Amygdala (tissue), 56 donors: ENCODE results near the gene CAP2.
"Not testable (repeated sequence)": the region's sequence is repeated elsewhere in the genome, so short reads cannot be mapped to it uniquely, and the experiment has no call there.

Source experiments
- DNase-seq, 56 donors: peaks; one replicate each; lab custom pipeline; 2025; lab: John Stamatoyannopoulos, UW

The CAP2 gene

GRCh38 chr6:17431581-17431980 lies 38.2 kb downstream of the CAP2 start:
- DNase-seq = no peak

DNA sequence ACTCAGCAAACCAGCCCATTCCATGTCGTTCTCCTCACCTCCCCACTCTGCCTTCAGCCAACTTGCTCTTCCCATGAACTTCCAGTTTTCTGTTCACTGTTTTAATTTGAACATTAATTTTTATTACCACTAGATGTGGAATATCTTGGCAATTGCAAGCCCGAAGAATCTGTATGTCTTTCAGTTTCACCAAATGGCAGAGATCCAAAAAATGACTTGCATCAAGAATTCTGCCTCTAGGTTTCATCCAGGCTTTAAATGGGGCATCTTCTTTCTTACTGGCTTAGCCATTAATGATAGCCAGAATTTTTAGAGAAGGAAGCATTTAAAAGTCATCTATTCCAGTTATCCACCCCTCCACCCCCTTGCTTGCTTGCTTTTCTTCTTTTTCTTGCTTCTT lies 39.0 kb downstream of the CAP2 start:
- no peak for DNase-seq

DNA sequence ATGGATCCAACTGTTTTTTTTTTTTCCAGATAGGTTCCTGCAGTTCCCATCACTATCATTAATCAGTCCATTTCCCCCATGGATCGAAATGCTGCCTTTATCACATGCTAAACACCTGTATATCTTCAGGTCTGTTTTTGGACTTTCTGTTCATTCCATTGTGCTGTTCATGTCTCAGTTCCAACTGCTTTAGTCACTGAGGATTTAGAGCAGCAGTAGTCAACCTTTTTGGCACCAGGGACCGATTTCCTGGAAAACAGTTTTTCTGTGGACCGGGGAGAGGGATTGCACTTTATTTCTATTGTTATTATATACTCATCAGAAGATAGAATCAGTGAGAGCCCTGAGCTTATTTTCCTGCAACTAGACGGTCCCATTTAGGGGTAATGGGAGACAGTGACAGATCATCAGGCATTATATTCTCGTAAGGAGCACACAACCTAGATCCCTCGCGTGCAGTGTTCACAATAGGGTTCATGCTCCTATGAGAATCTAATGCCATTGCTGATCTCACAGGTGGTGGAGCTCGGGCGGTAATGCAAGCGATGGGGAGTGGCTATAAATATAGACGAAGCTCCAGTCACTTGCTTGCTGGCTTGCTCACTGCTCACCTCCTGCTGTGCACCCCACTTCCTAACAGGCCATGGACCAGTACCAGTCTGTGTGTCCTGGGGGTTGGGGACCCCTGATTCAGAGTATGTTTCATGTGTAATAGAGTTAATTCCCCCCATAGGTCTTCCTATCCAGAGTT lies 46.0 kb downstream of the CAP2 start:
- no peak for DNase-seq

DNA sequence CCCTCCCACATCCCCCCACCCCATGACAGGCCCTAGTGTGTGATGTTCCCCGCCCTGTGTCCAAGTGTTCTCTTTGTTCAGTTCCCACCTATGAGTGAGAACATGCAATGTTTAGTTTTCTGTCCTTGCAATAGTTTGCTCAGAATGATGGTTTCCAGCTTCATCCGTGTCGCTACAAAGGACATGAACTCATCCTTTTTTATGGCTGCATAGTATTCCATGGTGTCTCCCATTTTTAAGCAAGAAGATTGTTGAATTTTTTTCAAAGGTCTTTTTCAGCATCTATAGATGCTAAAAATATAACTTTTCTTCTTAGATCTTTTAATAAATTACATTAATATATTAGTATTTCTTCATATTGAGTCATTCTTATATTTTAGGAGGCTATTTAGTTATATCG lies 47.4 kb downstream of the CAP2 start:
- DNase-seq = not testable (repeated sequence)

GRCh38 chr6:17442196-17442595 lies 48.8 kb downstream of the CAP2 start:
- no peak for DNase-seq

GRCh38 chr6:17446713-17447112 lies 53.3 kb downstream of the CAP2 start:
- no peak for DNase-seq

DNA sequence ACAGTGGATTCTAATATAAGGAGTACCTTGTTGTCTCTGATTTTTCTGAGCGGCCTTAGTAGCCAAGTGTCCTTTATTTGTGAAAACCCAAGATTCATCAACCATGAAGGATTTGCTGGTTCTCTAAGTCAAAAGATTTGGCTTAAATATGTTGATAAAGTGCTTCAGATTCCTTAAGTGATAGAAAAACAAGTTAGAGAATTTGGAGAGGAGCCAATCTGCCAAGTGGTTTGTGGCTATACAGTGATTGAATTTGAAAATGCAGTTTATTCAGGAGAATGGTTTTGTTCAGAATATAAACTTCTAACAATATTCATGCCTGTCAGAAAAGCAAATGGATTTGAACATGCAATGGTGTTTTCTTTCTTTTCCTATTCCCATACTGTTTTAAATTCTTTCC lies 54.8 kb downstream of the CAP2 start:
- no peak for DNase-seq

DNA sequence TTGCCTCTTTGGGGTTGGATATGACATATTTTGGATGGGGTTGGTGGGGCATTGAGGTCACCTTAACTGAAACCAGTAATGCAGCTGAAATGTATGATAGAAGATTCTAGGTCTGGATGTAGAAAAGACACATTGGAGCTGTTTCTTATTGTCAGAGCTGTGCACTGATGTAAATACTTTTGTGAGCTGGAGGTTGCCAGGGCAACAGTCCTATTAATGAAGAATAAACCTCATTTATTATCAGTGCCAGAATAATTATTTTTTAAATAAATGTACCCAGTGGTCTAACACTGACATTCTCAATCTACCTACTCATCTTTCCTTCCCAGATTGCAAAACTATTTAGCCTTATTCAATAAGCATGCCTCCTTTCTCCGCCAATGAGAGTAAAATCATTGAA lies 57.0 kb downstream of the CAP2 start:
- no peak for DNase-seq

- no peak for DNase-seq
Measured at GRCh38 chr6:17450832-17451231, 57.4 kb downstream of the CAP2 start.

- no peak for DNase-seq
Measured at GRCh38 chr6:17452096-17452495, 58.7 kb downstream of the CAP2 start.

DNA sequence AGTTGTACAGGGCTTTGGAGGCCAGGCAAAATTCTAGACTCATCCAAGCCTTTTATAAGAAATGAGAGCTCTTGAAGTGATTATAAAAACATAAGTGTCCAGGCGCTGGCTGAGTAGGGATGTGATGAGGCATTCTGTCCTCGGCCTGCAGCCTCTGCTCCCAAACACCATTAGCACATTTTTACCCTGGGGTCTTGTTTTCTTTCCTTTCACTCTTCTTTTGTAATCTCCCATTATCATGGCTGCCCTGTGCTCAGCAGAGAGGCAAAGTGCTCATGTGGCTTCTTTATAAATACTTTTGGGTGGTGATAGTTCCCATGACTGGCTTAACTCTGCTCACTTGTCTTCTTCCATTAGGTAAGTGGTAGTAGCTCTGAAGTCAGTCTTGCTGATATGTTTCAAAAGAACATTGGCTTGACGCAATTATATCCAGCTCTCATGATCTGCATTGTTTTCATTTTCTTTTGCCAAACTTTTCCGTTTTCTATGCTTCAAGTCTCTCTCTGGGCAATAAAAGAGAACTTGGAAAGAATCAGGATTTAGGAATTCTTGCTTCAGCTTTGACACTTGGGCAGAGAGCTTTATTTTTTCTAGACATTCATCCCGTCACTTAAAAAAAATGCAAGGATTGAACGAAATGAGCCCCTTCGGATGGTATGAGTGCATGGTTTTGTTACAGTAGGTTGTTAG lies 61.1 kb downstream of the CAP2 start:
- no peak for DNase-seq

- DNase-seq = no peak
Measured at GRCh38 chr6:17455919-17456318, 62.5 kb downstream of the CAP2 start.

- DNase-seq = no peak
Measured at GRCh38 chr6:17456711-17457110, 63.3 kb downstream of the CAP2 start.

DNA sequence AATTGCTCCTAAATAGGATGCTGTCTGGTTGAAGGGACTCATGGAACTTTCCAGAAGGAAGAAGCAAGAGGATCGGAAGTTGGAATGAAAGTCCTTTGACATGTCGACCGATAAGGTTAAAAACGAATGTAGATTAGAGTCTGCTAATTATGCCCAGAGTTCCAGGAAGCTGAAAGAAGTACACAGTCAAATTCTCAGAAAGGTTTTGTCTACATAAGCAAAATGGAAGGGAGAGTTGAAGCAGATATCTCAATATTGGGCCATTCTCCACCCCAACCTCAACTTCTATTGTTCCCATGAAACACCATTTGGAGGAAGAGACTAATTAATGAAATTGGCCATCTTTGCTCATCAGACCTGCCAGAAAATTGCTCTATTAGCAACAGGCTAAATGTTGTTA lies 64.0 kb downstream of the CAP2 start:
- no peak for DNase-seq

GRCh38 chr6:17457956-17458355 lies 64.6 kb downstream of the CAP2 start:
- no peak for DNase-seq

DNA sequence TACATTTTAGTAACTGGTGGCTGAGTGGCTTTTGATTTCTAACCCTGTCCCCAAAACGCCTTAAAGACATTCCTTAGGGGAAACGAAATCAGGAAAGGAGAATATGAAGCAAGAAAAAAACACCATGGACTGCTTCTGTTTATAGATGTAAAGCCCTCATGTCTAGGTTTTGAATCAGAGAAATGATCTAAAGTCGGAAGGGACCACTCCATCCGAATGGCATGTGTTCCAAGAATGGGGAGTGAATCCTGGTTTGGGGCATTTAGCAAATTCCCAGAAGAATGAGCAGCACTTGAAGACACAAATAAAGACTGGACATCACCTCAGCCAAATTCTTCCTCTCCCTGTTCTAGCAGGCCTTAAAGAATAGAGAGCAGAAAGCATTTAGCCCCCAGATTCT lies 65.6 kb downstream of the CAP2 start:
- no peak for DNase-seq

GRCh38 chr6:17460862-17461261 lies 67.5 kb downstream of the CAP2 start:
- DNase-seq = no peak

GRCh38 chr6:17466147-17466546 lies 72.8 kb downstream of the CAP2 start:
- DNase-seq = no peak

DNA sequence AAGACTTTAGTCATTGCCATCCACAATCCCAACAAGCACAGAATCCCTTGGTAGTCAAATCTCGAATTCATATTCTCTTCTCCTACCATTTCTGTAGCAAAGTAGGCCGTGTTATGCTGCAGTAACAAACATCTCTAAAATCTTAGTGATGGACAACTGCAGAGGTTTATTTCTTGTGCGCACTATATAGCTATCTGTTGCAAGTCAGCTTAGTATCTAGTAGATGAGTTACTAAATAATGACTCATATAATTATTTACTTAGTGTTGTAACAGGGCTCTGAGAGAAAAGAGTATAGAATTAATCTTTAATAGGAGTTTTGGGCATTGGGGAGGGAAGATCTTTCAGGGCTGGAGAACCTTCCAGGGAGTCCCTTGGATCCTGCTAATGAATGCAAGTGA lies 73.3 kb downstream of the CAP2 start:
- DNase-seq = no peak

DNA sequence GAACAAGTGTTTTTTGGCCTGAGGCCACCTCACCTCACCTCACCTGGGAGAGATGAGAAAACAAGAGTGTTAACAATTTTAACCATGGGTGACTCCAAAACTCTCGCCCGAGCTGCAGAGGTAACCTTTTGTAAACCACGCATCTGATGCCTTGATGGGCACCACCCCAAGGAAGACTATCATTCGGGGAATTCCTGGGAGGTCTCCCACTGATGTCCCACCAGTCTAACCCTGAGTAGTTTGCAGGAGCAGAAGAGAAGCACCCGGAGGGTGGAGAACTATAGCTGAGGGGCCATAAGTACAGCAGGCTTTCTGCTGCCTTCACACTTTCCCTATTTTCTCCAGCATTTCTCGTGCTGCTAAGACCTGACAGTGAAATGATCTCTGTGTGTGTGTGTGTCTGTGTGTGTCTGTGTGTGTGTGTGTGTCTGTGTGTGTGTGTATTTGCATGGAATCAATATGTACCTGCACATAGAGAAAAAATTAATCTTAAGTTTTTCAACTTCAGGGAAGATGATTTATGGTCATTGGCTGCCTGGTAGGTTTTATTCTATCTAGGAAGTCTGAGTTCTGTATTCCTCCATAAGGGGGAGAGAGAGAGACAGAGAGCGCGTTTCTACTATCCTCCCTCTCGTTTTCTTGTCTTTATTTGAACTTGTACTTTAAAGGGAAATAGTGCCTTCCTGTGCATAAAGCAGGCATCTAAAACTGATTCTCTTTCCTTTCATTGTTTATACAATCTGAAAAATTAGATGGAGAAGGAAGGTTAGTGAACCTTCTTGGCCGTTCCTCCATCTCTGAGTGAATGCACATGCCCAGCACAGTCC lies 75.8 kb downstream of the CAP2 start:
- no peak for DNase-seq

- DNase-seq = no peak
Measured at GRCh38 chr6:17470202-17470937, 77.0 kb downstream of the CAP2 start.
